PFSK-1 (cell line): ENCODE measurements around the gene FRMD4A.

ENCODE experiments used
- FOXP2 ChIP-seq: optimal IDR thresholded peaks from 2 replicates; pipeline ENCODE3; 2011; ENCODE audit warnings: borderline replicate concordance, control low read depth, inconsistent platforms; ENCODE audit not compliant: insufficient read depth; ENCODE audit errors: extremely low read length, extremely low read depth
- POLR2AphosphoS5 ChIP-seq: IDR thresholded peaks from 2 replicates; pipeline ENCODE4 v1.6.1; 2012; ENCODE audit warnings: low read depth, mild to moderate bottlenecking, control low read depth, low read length, moderate library complexity
- SIN3A ChIP-seq: IDR thresholded peaks from 2 replicates; pipeline ENCODE4 v1.6.1; 2012; ENCODE audit warnings: mild to moderate bottlenecking, low read length, moderate library complexity, borderline replicate concordance; ENCODE audit not compliant: insufficient read depth
- TAF1 ChIP-seq: IDR thresholded peaks from 2 replicates; pipeline ENCODE4 v1.6.1; 2012; ENCODE audit warnings: low read length, control low read depth, borderline replicate concordance; ENCODE audit not compliant: insufficient read depth
- TF ChIP-seq, protein P1 (sequence below), 2 experiments: IDR thresholded peaks; 2 replicates each; pipeline versions ENCODE4 v1.6.1 to v1.8.0; 2011 to 2012; ENCODE audit warnings: low read depth in 2 of 2, low read length in 2 of 2, control low read depth in 1 of 2, inconsistent platforms in 1 of 2, mild to moderate bottlenecking in 1 of 2, moderate library complexity in 1 of 2; ENCODE audit not compliant: insufficient read depth in 1 of 2

Gene FRMD4A

DNA sequence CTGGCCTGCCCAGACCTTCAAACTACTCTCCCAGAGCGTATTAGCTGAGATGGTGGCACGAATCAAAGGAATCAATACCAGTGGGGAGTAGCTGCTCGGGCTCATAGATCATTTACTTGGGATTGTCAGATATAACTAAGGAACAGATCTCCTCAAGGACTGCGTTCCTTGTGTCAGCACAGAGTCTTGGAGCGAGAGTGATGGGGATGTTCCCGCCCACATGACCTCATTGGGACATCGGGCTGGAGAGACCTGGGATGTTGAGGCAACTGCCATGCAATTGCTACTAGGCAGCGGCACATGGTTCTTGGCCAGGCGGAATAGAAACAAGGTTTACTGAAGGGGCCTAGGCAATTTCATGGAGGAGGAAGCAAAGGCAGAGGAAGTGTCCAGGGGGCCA is 132.6 kb downstream of the FRMD4A start:
- TF ChIP-seq SIN3A (no peak), TAF1 (no peak), POLR2AphosphoS5 (no peak)

DNA sequence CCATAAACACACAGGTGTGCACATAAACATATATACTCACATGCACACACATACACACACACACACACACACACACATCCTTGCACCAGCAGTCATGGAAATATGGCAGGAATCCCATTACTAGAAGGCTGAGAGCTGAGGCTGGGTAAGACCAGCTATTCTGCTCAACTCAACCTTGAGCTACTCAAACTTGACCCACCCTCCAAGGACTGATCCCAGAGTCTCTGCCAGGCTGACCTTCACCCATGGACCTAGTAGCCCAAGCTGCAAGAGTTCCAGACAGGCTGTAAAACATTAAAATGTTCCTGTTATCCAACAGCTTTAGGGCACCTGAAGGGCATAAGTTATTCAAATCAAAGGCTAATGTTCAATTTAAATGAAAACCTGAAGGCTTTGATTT is 134.6 kb downstream of the FRMD4A start:
- TF ChIP-seq SIN3A, result no peak
- no peak for TF ChIP-seq POLR2AphosphoS5
- TF ChIP-seq, protein P1, sequence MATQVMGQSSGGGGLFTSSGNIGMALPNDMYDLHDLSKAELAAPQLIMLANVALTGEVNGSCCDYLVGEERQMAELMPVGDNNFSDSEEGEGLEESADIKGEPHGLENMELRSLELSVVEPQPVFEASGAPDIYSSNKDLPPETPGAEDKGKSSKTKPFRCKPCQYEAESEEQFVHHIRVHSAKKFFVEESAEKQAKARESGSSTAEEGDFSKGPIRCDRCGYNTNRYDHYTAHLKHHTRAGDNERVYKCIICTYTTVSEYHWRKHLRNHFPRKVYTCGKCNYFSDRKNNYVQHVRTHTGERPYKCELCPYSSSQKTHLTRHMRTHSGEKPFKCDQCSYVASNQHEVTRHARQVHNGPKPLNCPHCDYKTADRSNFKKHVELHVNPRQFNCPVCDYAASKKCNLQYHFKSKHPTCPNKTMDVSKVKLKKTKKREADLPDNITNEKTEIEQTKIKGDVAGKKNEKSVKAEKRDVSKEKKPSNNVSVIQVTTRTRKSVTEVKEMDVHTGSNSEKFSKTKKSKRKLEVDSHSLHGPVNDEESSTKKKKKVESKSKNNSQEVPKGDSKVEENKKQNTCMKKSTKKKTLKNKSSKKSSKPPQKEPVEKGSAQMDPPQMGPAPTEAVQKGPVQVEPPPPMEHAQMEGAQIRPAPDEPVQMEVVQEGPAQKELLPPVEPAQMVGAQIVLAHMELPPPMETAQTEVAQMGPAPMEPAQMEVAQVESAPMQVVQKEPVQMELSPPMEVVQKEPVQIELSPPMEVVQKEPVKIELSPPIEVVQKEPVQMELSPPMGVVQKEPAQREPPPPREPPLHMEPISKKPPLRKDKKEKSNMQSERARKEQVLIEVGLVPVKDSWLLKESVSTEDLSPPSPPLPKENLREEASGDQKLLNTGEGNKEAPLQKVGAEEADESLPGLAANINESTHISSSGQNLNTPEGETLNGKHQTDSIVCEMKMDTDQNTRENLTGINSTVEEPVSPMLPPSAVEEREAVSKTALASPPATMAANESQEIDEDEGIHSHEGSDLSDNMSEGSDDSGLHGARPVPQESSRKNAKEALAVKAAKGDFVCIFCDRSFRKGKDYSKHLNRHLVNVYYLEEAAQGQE (IDR thresholded peaks at IDR 0.05; ENCODE audit: insufficient read depth in 1 of 2, low read depth in 2 of 2, low read length in 2 of 2), result no peak
- TF ChIP-seq FOXP2, result no peak
- TF ChIP-seq TAF1, result no peak

DNA sequence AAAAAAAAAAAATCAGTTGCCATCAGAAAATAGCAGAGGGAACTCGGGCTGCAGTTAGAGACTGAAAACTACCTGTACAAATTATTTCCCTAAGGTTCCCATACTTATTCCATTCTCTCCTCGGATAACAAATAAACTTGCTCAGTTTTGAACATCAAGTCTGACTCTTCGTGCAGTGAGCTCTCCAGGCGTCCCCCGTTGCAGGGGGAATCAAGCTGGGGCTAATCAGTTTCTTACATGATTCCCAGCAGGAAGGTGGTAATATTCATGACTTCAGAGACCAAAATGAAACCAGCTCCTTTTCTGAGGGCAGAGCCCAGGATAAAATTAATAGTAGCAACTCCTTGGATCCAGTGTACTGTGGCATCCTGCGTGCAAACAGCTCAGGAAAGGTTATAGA is 135.3 kb downstream of the FRMD4A start:
- TF ChIP-seq POLR2AphosphoS5 (no peak), SIN3A (no peak), TAF1 (no peak), FOXP2 (no peak)
- TF ChIP-seq, protein P1 (IDR thresholded peaks at IDR 0.05; ENCODE audit: insufficient read depth in 1 of 2, low read depth in 2 of 2, low read length in 2 of 2), result no peak

DNA sequence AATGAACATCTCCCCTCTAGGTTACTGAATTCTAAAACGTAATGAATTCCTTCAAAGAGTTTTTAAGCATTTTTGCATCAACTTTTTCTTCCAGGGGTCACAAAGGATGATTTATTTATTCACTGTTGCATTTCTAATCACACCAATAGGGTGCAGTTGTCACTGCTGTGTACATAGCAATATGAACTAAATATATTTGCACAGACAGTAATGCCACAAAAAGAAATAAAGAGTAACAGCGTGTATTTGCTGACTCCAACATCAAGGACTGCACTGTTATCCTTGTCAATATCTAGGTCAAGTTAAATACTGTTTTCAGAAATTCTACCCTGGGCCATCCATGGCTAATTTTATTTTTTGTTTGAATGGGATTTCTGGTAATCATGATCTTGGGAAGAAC is 138.0 kb downstream of the FRMD4A start:
- TF ChIP-seq POLR2AphosphoS5, result no peak
- no peak for TF ChIP-seq FOXP2
- TF ChIP-seq TAF1, result no peak
- TF ChIP-seq, protein P1 (IDR thresholded peaks at IDR 0.05; ENCODE audit: insufficient read depth in 1 of 2, low read depth in 2 of 2, low read length in 2 of 2), result no peak
- no peak for TF ChIP-seq SIN3A

DNA sequence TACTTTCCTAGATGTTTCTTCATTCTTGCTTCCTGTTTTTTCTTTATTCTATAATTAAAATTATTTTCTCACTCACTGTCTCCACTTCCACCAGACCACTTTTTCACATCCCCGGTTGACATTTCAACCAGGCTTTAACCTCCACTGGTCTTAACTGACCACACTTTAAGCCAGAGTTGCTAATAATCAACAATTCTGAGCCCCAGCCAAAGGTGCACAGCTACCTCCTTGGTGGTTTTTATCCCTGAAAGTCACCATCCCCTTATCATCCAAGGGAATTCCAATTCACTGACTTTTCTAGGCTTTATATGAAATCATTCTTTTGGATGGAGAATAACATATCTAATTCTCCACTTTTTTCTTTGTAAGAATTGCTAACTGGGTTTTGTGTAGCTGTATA is 138.9 kb downstream of the FRMD4A start:
- TF ChIP-seq SIN3A (no peak), POLR2AphosphoS5 (no peak), TAF1 (no peak)
- TF ChIP-seq, protein P1 (IDR thresholded peaks at IDR 0.05; ENCODE audit: insufficient read depth in 1 of 2, low read depth in 2 of 2, low read length in 2 of 2), result no peak
